NCI-H82 treated with DMSO at 0.1 percent for 48 hours (cell line): ENCODE results near the gene TRIM62.
A peak's percentile ranks its signal among the peaks of the same experiment; 100 is the strongest.

Source experiments
- DNase-seq: peaks from one replicate; lab custom pipeline; 2025; ENCODE audit not compliant: unreplicated experiment; lab: John Stamatoyannopoulos, UW

The TRIM62 gene

DNA sequence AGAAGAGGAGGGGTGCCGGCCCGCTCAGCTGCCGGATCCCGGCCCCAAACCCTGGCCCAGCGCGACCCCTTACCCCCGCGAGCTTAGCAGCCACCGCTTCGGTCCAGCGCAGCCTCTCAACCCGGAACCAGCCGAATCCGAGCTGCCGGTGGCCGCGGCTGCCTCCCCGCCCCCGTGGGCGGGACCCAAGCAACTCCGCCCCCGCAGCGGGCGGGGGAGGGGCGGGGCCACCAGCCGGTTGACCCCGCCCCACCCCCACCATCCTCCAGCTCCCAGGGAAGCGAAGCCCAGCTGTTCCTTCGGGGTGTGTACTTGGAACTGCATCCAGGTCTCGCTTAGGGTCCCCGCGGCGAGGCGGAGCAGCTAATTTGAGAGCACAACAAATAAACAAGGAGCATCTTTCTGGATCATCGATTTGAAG, at the start of gene TRIM62:
TSS of gene TRIM62 (minus strand) at position 123 of the 421 bp plus-strand sequence. CDS start 611 bp downstream, outside the sequence.
- DNase-seq: peak; percentile 85

DNA sequence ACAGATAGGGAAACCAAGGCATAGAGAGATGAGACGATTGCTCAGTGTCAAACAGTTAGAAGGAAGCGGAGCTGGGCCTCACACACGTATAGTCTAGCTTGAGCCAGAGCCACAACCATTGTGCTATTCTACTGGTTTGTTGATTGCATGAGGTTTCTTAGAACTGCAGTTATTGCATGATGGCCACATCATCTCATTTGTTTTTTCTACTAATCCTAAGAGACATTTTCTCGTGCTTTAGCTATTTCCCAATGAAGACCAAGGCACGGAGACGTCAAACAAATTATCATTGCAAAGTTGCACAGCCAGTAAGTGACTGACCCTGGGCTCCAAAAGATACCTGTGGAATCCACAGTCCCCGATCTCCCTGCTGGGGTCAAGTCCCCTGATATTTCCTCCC, 49.3 kb upstream of the TRIM62 start:
- no peak for DNase-seq

DNA sequence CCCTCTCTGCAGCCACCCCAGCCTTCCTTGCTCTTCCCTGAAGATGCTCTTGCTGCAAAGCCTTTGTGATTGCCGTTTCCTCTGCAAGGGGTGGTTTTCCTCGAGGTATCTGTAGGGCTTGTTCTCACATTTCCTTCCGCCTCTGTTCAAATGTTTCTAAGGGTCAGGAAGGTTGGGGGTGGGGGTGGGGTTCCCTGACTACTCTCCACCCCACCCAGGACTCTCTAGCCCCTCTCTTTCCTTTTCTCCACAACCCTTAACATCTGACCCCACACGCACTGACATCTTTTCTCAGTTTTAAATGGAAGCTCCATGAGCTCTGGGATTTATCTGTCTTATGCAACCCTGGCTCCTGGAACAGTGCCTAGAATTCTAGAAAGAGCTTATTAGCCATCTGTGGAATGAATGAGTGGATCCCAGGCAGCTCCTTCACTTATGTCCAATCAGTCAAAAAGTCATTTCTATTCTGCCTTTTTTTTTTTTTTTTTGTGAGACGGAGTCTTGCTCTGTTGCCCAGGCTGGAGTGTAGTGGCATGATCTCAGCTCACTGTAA, 47.2 kb upstream of the TRIM62 start:
- DNase-seq: peak; percentile 71

DNA sequence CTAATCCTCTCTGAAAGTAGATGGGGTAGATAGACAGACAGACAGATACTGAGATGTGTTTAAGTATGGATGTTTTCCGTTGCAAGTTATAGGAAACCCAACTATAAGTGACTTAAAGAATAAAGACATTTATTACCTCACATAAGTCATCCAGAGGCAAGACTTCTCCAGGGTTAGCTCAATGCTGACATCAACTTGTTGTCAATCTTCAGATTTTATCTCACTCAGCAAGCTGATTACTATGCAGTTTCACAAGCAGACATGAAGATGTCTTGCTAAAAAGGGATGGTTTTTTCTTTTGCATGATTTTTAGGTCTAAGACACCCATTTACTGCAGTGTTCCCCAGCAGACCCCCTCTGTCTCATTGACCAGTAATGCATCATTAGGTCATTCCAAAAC, 43.7 kb upstream of the TRIM62 start:
- no peak for DNase-seq

DNA sequence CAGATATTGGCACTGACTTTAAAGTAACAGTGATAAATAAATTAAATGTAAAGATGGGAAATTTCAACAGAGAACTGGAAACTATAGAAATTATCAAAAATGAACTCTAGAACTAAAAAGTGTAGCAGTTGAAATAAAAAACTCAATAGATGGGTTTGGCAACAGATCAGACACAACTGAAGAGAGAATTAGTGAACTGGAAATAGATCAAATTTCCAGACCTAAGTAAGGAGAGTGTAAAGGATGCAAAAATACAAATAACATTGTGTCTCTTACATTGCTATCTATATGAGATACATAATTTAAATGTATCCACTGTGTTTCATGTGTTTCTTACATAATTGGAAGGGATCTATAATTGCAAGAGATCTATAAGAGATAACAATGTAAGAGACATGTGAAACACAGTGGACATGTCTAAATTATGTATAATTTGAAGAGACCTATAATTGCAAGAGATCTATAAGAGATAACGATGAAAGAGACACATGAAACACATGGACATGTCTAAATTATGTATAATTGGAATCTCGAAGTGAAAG, 42.4 kb upstream of the TRIM62 start:
- no peak for DNase-seq

DNA sequence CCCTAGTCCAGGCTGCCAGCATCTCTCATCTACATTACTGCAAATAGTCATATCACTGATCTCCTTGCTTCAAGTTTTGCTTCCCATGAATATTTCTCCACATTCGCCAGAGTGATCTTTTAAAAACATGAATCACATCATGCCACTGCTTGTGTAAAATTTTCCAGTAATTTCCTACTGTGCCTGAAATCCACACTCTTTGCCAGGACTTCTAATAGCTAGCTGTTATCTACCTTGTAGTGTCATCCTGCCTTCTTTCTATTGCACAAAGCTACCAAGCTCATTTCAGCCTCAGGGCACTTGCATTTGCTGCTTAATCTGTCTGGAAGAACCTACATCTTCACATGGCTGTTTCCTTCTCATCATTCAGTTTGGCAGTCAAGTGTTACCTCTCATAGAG, 40.5 kb upstream of the TRIM62 start:
- no peak for DNase-seq

DNA sequence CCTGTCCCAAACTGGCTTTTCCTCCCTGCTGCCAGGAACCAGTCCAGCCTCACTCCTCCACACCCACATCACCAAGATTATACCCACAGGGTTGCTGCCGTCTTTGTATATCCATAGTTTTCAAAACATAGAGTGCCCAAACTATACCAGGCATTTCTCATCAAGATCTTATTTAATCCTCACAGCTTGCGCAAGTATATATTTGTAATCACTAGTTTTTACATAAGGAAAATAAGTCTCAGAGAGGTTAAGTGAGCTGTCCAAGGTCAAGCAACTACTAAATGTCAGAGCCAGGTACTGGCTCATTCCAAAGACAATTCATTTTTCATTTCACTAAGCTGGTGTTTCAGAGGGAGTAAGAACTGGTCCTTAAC, 39.5 kb upstream of the TRIM62 start:
- DNase-seq: no peak

DNA sequence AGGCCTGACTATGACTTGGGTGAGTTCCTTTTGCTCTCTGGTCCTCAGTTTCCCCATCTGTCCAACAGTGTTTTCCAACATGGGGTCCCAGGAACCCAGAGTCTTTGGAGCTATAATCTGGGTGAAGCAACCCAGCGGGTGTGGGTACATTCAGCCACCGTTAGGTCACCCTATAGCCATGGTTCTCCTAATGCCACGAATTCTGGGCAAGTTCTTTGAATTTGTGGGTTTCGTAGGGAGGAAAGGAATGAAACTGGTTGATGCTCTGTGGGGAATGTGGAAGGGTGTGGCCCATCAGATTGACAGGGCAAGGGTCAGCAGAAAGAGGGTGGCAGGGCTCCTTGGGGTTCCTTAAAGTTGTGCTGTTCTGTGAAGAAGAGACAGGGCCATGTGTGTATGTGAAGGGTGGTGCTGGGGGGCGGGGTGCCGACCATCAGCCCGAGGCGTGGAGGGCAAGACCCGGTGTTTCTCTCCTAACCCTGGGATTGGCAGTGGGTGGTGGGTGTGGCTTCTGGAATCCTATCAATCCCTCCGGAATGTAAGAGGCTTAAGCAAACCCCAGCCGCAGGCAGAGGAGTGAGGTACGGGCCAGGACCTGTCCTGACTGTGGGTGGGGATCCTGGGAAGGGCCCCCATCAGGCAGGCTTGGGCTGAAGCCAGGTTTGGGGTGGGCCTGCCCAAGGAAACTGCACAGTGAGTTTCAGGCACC, 39.0 kb upstream of the TRIM62 start:
- DNase-seq: peak; percentile 79

DNA sequence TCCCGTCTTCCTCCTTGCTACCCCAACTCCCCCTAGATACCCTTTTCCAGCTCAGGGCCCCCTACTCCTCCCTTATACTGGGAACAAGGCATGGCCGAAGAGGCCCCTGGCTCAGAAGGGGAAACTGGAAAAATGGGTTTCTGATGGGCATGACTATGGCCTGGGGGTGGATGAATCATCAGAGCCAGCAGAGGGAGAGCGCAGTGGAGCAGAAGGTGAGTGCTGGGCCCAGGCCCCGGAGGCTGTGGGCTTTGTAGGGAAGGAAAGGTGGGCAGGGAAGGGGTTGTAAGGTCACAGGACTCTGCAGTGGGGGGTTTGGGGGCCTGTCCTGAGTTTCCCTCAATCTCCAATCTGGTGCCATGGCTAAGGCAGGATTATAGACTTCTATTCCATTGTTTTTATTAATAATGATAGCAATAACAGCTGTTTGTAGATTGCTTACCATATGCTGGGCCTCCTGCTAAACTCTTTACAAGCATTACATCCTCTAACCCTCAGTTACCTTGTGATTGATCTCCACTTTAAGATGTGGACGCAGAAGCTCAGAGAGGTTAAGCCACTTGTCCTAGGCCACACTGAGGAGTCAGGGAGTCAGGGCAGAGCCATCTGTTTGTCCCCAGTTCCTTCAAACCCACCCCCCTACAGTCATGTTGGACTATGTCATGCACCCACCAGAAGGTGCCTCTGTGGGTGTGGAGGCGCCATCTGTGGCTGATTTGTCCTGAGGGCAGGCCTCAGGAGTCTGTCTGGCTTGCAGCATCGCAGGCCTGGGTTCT, 38.2 kb upstream of the TRIM62 start:
- peak; percentile 98 for DNase-seq

DNA sequence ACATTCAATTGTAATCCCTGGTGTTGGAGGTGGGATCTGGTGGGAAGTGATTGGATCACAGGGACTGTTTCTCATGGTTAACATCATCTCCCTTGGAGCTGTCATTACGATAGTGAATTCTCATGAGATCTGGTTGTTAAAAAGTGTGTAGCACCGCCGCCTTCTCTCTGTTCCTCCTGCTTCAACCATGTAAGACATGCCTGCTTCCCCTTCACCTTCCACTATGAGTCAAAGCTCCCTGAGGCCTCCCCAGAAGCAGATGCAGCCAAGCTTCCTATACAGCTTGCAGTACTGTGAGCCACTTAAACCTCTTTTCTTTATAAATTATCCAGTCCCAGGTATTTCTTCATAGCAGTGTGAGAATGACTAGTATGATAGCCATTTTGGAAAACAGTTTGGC, 30.1 kb upstream of the TRIM62 start:
- DNase-seq: no peak

DNA sequence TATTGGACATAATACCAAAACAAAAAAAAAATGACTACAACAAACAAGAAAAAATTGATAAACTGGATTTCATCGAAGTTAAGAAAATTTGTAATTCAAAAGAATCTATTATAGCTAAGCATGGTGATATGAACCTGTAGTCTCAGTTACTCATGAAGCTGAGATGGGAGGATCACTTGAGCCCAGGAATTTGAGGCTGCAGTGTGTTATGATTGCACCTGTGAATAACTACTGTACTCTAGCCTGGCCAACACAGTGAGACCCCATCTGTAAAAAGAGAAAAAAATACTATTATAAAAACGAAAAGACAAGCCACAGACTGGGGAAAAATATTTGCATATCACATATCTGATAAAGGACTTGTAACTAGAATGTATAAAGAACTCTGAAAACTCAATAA, 24.5 kb upstream of the TRIM62 start:
- DNase-seq: no peak

DNA sequence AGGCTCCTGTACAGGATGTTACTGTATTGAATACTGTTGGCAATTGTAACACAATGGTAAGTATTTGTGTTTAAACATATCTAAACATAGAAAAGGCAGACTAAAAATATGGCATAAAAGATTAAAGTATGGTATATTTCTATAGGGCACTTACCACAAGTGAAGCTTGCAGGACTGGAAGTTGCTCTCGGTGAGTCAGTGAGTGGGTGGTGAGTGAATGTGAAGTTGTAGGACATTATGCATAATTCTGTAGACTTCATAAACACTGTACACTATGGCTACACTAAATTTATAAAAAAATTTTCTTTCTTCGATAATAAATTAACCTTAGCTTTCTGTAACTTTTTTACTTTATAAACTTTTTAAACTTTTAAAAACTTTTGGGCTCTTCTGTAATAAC, 13.7 kb upstream of the TRIM62 start:
- no peak for DNase-seq

DNA sequence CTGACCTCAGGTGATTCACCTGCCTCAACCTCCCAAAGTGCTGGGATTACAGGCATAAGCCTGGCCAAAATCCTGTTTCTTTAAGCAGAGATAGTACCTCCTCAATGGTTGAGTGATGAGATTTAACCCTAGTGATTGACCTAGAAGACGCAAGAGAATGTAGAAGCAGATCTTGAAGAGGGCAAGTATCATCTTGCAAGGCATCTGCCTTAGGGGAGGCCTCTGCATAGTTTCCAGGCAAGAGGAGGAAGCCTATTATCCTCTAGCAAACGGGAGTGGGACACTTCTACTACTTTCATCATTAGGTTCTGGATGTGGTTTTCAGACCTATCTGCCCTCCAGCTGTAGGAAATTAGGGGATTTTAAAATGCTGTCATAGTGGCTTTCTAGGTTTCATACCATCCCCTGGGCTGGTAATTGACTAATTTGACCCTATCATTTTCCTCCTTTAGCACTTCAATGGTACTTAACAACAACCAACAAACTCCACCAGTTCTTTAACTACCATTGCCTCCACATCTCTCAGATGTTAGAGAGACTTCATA, 10.0 kb upstream of the TRIM62 start:
- DNase-seq: no peak

DNA sequence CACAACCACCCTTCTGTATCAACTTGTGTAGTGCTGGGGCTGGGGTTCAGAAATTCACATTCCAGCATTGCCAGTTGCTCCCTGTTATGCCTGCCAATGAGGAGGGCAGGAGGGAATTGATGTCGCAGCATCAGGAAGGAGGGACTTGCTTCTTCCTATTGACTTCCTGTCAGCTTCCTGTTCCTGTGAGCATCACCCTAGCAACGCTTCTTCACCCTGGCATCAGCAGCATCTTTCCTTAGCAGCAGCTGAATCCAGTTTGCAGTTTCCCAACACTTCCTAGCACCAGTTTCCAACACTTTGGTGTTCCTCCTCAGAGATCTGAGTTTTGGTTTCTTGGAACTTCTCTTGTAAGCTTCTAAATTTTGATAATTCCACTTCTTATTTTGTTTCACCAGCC, 8.9 kb upstream of the TRIM62 start:
- DNase-seq: no peak

DNA sequence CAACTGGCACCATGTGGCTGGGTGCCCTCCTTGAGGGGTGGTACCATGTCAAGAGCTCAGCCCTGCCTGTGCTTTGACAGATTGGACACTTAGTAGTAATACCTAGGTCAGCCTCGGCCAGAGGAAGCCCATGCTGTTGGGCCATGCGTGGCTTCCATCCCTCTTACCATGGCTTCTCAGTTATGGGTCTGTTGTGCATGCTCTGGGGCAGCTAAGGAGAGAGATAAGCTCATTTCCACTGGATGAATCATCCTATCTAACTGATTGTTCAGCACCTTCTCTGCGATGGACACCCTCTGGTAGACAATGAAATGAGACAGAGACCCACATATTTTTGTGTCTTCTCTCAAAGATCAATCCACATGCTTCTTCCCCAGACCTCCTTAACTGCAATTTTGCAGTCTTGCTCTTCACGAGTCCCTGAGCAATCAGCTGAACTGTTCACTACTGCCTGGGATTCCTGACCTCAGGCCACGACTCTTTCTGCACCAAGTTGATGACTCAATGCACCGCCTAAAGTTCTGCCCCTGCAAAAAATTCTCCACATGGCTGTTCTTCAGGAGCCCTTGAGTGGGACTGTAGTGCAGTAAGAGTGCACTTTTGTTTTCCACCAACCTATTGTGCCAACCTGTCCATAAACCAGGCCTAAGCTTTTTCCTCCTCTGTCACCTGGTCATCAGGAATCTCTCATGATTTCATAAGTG, 6.9 kb upstream of the TRIM62 start:
- DNase-seq: no peak

DNA sequence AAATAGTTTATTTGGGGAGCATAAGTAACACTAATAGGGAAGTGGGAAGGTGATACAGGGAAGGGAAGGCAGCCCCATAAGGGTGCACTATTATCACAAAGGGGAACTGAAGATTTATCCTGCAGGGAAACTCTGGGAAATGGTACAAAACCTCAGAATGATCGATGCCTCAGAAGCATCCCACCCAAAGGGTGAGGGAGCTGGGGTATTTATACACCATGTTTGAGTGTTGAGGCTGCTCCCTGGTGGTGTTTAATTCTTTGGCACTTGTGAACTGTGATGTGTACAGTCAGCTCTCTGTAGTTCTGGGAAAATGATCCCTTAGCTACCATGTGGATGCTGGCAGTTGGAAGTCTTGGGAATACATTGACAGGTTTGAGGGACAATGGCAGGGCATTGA, 5.1 kb upstream of the TRIM62 start:
- no peak for DNase-seq

DNA sequence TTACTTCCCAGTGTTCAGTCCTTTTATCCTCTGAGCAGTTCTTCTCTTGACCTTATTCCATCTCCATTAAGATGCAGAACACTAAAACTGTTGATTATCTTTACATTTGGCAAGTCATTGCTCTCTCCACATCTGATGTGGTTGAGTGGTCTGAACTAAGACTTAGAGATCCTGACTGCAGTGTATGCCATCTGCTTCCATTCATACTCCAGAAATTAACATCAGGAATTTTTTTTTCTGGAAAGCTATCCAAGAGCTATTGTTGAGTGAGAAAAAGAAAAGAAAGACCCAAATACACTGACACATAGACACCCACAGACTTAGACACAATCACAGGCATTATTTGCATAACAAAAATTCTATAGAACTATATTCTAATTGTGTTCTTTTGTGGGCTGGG, 3.7 kb upstream of the TRIM62 start:
- no peak for DNase-seq

DNA sequence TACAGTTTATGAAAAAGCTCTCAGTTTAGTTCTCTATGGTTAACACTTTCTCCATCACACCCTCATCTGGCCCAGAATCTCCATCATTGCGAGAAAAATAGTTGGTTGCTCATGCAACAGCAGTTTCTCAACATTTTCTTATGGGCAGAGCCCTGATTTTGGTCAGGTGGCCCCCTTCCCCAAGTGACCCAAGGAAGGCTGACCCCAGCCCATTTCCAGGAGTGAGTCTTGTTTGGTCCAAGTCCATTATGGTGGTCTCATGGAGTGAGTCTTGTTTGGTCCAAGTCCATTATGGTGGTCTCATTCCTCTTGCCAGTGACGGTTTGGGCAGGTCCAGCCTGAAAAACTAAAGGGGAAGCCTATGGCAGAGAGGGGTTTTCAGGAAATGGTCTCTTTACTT, 1.5 kb upstream of the TRIM62 start:
- DNase-seq: no peak

DNA sequence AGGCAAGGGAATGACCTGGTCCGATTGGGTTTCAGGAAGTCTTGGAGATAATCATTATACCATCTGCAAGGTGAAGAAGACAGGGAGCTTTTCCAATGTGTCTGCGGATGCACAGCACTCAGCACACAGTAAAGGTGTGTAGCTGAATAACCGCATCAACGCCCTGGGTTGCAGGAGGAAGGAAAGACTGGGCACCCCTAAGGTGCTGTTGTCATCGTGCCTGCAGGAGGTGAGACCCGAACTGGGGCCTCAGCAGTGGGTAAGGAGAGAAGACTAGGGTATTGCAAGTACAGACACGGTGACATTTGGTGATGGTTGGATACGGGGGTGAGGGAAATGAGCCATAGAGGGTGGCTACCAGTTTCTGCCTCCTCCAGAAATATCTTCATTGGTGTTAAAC, 1.1 kb upstream of the TRIM62 start:
- no peak for DNase-seq

DNA sequence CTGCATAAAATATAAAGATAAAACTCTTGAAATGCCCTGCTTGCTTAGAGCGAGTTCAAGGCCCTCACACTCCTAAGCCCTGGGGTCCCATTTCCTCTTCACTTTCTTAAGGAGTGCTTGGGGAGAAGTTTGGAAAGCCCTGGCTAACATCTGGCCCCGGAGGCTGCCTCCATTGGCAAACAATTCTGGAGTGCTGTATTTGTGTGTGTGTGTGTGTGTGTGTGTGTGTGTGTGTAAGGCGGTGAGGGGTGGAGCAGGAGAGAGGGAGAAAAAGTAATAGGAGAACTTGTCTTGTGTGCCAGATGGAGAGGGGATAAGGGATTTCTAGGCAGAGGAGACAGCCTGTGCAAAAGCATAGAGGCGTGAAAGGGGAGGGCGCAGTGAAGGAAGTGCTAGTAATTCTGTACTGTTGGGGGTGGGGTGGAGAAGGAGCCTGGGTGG, 578 bp upstream of the TRIM62 start:
- peak; percentile 99 for DNase-seq
